ENCODE data around the gene EDC3.
"Not testable (repeated sequence)": the region's sequence is repeated elsewhere in the genome, so short reads cannot be mapped to it uniquely, and the experiment has no call there.

The EDC3 gene

DNA sequence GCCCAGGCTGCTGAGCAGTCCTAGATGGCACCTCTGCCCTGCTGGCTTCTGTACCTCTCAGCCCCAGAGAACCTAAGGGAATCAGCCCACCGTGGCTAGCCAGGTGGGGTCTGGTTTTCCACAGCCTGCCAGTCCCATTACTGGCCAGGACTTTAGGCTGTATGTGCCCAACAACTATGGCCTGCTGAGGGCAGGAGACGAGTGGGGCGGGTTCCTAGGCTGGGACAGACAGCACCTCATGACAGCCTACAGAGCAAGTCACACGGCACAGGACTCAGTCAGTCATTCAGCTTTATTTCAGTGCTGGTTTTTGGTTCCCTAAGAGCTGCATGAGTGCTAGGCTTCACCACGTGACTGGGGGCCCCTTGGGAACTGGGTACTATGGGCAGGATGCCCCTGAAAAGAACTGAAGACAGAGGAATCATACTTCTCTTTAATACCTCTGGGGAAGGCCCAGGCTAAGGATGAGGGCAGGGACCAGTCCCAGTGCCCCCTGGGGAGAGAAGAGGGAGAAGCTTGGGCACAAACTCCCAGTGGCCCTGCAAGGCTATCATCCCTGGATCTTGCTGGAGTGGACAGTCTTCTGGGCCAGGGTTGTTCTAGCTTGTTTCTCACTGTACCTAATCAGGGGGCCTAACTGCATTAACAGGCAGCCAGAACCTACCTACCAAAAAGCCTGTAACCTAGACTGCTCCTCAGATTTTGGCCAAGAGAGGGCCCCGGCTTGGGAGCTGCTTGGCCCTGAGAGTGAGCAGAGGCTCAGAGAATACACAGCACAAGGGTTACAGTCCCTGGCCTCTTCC lies 65.3 kb downstream of the EDC3 start:
- no peaks in the 10 kb centered on the region for H3K4me1 ChIP-seq (ENCODE audit: insufficient read depth, low read length)
- H3K9ac ChIP-seq (ENCODE audit: low read depth, low read length): no peak overlapping the region
- peaks cover 27% of the 10 kb centered on the region for H3K36me3 ChIP-seq (ENCODE audit: insufficient read depth, low read length)
- H3K9me3 ChIP-seq (ENCODE audit: control insufficient read depth, insufficient read depth, low read length): no peaks in the 10 kb centered on the region

GRCh38 chr15:74629696-74630095 lies 66.1 kb downstream of the EDC3 start:
- not testable (repeated sequence) for H3K4me1 ChIP-seq (ENCODE audit: insufficient read depth, low read length); H3K9me3 ChIP-seq (ENCODE audit: control insufficient read depth, insufficient read depth, low read length); H3K9ac ChIP-seq (ENCODE audit: low read depth, low read length)
- peaks cover 30% of the 10 kb centered on the region for H3K36me3 ChIP-seq (ENCODE audit: insufficient read depth, low read length)

GRCh38 chr15:74628949-74629348 lies 66.9 kb downstream of the EDC3 start:
- Histone ChIP-seq H3K36me3 (ENCODE audit: insufficient read depth, low read length) (peaks cover 26% of the 10 kb centered on the region), H3K9ac (ENCODE audit: low read depth, low read length) (no peak overlapping the region), H3K4me1 (ENCODE audit: insufficient read depth, low read length) (no peaks in the 10 kb centered on the region), H3K9me3 (ENCODE audit: control insufficient read depth, insufficient read depth, low read length) (no peaks in the 10 kb centered on the region)

- H3K9ac ChIP-seq (ENCODE audit: low read depth, low read length): no peak overlapping the region
- no peaks in the 10 kb centered on the region for H3K4me1 ChIP-seq (ENCODE audit: insufficient read depth, low read length)
- peaks cover 32% of the 10 kb centered on the region for H3K36me3 ChIP-seq (ENCODE audit: insufficient read depth, low read length)
- H3K9me3 ChIP-seq (ENCODE audit: control insufficient read depth, insufficient read depth, low read length): no peaks in the 10 kb centered on the region
Measured at GRCh38 chr15:74628199-74628598, 67.6 kb downstream of the EDC3 start.

DNA sequence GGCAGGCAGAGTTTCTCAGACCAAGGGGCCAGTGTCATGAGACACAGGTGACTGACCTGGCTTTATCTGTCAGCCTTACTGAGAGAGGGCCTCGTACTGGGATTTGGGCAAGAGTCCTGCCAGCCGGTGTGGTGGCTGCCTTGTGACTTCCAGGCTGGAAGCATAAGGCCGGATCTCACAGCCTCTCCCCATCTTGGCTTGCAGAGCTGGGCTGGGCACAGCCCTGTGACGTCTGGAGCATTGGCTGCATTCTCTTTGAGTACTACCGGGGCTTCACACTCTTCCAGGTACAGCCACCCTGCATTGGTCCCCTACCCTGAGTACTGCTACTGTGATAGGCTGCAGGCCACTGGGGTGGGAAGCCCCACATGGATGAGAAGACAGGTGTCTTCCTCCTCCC lies 68.1 kb downstream of the EDC3 start:
- Histone ChIP-seq H3K36me3 (ENCODE audit: insufficient read depth, low read length) (peaks cover 37% of the 10 kb centered on the region), H3K4me1 (ENCODE audit: insufficient read depth, low read length) (no peaks in the 10 kb centered on the region), H3K9ac (ENCODE audit: low read depth, low read length) (no peak overlapping the region), H3K9me3 (ENCODE audit: control insufficient read depth, insufficient read depth, low read length) (no peaks in the 10 kb centered on the region)

DNA sequence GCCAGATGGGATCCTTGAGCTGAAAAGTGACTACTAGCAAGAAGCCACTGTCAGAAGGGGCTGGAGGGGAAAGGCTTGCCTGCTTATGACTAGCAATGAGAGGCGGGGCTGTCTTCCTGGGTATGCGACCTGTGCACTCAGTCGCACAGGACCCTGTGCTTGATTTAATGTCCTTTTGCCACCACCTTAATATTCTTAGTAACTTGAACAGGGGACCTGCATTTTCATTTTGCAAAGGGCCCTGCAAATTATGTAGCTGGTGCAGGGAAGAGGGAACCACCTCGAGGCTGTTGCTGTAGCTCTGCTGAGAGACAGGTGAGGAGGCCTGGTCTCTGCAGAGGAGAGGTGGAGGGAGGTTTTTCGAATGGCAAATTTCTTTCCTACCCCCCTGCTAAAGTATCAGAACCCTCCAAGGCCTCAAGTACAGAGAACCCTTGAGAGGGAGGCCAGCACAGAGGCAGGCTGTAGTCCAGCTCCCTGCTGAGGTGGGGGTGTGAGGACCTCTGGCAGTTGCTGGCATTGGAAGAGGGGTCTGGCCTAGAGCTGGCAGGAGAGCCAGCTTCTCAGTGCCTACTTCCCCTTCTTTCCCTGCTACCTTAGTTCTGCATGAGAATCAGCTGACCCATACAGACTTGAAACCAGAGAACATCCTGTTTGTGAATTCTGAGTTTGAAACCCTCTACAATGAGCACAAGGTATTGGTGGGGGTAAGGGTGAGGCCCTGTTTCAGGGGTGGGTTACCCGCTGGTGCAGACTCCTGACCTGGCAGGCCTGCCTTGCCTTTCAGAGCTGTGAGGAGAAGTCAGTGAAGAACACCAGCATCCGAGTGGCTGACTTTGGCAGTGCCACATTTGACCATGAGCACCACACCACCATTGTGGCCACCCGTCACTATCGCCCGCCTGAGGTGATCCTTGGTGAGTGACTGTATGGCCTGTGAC lies 68.8 kb downstream of the EDC3 start:
- Histone ChIP-seq H3K4me1 (ENCODE audit: insufficient read depth, low read length) (no peaks in the 10 kb centered on the region), H3K9ac (ENCODE audit: low read depth, low read length) (no peak overlapping the region)

DNA sequence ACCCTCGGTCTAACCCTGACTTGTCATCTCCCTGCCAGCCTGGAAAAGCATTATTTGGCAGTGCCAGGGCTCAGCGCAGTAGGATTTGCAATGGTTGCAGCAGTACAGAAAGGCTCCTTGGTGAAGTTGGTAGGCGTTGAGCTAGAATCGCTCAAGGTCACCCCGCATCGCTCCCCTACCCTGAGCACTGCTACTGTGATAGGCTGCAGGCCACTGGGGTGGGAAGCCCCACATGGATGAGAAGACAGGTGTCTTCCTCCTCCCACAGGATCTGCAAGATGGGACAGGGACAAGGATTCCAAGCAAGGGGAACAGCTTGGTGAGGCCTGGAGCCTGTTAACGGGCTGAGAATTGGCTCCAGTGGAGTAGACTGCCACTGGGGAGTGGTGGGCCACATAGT lies 69.5 kb downstream of the EDC3 start:
- Histone ChIP-seq H3K36me3 (ENCODE audit: insufficient read depth, low read length) (peaks cover 40% of the 10 kb centered on the region), H3K9ac (ENCODE audit: low read depth, low read length) (no peak overlapping the region), H3K9me3 (ENCODE audit: control insufficient read depth, insufficient read depth, low read length) (no peaks in the 10 kb centered on the region), H3K4me1 (ENCODE audit: insufficient read depth, low read length) (no peaks in the 10 kb centered on the region)

More for the DNA sequence above, 68.8 kb downstream of the EDC3 start:
- H3K9me3 ChIP-seq (ENCODE audit: control insufficient read depth, insufficient read depth, low read length): no peaks in the 10 kb centered on the region
- H3K36me3 ChIP-seq (ENCODE audit: insufficient read depth, low read length): peaks cover 40% of the 10 kb centered on the region

GRCh38 chr15:74625693-74626092 lies 70.1 kb downstream of the EDC3 start:
- H3K4me1 ChIP-seq (ENCODE audit: insufficient read depth, low read length): no peaks in the 10 kb centered on the region
- no peak overlapping the region for H3K9ac ChIP-seq (ENCODE audit: low read depth, low read length)
- H3K36me3 ChIP-seq (ENCODE audit: insufficient read depth, low read length): peaks cover 35% of the 10 kb centered on the region
- no peaks in the 10 kb centered on the region for H3K9me3 ChIP-seq (ENCODE audit: control insufficient read depth, insufficient read depth, low read length)

- Histone ChIP-seq H3K4me1 (ENCODE audit: insufficient read depth, low read length) (no peaks in the 10 kb centered on the region), H3K36me3 (ENCODE audit: insufficient read depth, low read length) (peaks cover 31% of the 10 kb centered on the region), H3K9ac (ENCODE audit: low read depth, low read length) (no peak overlapping the region), H3K9me3 (ENCODE audit: control insufficient read depth, insufficient read depth, low read length) (no peaks in the 10 kb centered on the region)
Measured at GRCh38 chr15:74624020-74624602, 71.7 kb downstream of the EDC3 start.

DNA sequence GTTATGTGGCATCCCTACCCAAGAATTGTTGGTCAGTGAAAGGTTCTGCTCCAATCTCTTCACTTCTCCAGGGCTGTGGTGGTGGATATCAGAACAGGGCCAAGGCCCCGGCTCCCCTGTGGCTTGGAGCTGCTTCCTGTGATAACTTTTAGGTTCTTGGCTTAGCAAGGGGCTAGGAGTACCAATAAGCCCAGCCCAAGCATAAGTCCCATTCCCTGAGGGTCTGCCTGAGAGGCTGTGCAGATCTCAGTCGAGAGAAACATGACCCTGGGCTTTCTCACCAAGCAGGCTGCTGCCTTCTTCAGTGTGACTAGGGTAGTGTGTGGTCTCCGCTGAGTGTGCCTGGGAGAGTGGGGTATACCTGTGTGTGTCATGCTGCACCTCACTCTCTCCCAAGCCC lies 73.1 kb downstream of the EDC3 start:
- H3K9ac ChIP-seq (ENCODE audit: low read depth, low read length): no peak overlapping the region
- H3K9me3 ChIP-seq (ENCODE audit: control insufficient read depth, insufficient read depth, low read length): no peaks in the 10 kb centered on the region
- H3K4me1 ChIP-seq (ENCODE audit: insufficient read depth, low read length): no peaks in the 10 kb centered on the region
- peaks cover 26% of the 10 kb centered on the region for H3K36me3 ChIP-seq (ENCODE audit: insufficient read depth, low read length)

GRCh38 chr15:74621936-74622335 lies 73.9 kb downstream of the EDC3 start:
- Histone ChIP-seq H3K4me1 (ENCODE audit: insufficient read depth, low read length) (peaks cover 3% of the 10 kb centered on the region; the same call in 1 of the 2 replicates), H3K9me3 (ENCODE audit: control insufficient read depth, insufficient read depth, low read length) (no peaks in the 10 kb centered on the region), H3K9ac (ENCODE audit: low read depth, low read length) (no peak overlapping the region), H3K36me3 (ENCODE audit: insufficient read depth, low read length) (peaks cover 25% of the 10 kb centered on the region)

GRCh38 chr15:74621546-74621920 lies 74.3 kb downstream of the EDC3 start:
- Histone ChIP-seq H3K36me3 (ENCODE audit: insufficient read depth, low read length) (peaks cover 22% of the 10 kb centered on the region), H3K9me3 (ENCODE audit: control insufficient read depth, insufficient read depth, low read length) (no peaks in the 10 kb centered on the region)

GRCh38 chr15:74620636-74621545 lies 74.9 kb downstream of the EDC3 start:
- Histone ChIP-seq H3K4me1 (ENCODE audit: insufficient read depth, low read length) (peaks cover 5% of the 10 kb centered on the region; the same call in 1 of the 2 replicates), H3K9ac (ENCODE audit: low read depth, low read length) (no peak overlapping the region), H3K36me3 (ENCODE audit: insufficient read depth, low read length) (peaks cover 22% of the 10 kb centered on the region), H3K9me3 (ENCODE audit: control insufficient read depth, insufficient read depth, low read length) (no peaks in the 10 kb centered on the region)

More at GRCh38 chr15:74621546-74621920, 74.3 kb downstream of the EDC3 start:
- H3K9ac ChIP-seq (ENCODE audit: low read depth, low read length): no peak overlapping the region
- H3K4me1 ChIP-seq (ENCODE audit: insufficient read depth, low read length): peaks cover 5% of the 10 kb centered on the region; the same call in 1 of the 2 replicates
